HEK293 (cell line): Measurements from ENCODE around the gene PODXL2.

Experiments used
- CTCF ChIP-seq: fragments of 450-650 bp; formaldehyde crosslinking; IDR thresholded peaks from 2 replicates; pipeline ENCODE4 v1.5.1; 2016; ENCODE audit warnings: missing biosample characterization, missing genetic modification characterization
- PATZ1 ChIP-seq: fragments of 450-650 bp; formaldehyde crosslinking; IDR thresholded peaks from 2 replicates; pipeline ENCODE4 v1.5.1; 2016; ENCODE audit warnings: missing biosample characterization, missing genetic modification characterization
- REST ChIP-seq: fragments of 450-650 bp; formaldehyde crosslinking; IDR thresholded peaks from 2 replicates; pipeline ENCODE4 v1.5.1; 2016; ENCODE audit warnings: missing biosample characterization, missing genetic modification characterization
- ZNF292 ChIP-seq: fragments of 450-650 bp; formaldehyde crosslinking; IDR thresholded peaks from 2 replicates; pipeline ENCODE4 v1.5.1; 2016; ENCODE audit warnings: low read depth, missing biosample characterization, missing genetic modification characterization, borderline replicate concordance
- ZNF366 ChIP-seq: fragments of 450-650 bp; formaldehyde crosslinking; conservative IDR thresholded peaks from 2 replicates; pipeline ENCODE4 v1.5.1; 2016; ENCODE audit warnings: missing biosample characterization, missing genetic modification characterization
- ZNF426 ChIP-seq: fragments of 450-650 bp; formaldehyde crosslinking; IDR thresholded peaks from 2 replicates; pipeline ENCODE4 v1.5.1; 2017; ENCODE audit warnings: missing biosample characterization, missing genetic modification characterization, mild to moderate bottlenecking, inconsistent platforms, moderate library complexity
- ZNF639 ChIP-seq: fragments of 450-650 bp; formaldehyde crosslinking; IDR thresholded peaks from 2 replicates; pipeline ENCODE4 v1.5.1; 2016; ENCODE audit warnings: missing biosample characterization, missing genetic modification characterization
- ZNF654 ChIP-seq: fragments of 450-650 bp; formaldehyde crosslinking; IDR thresholded peaks from 2 replicates; pipeline ENCODE4 v1.5.1; 2016; ENCODE audit warnings: low read depth, missing biosample characterization, missing genetic modification characterization
- ZNF768 ChIP-seq: fragments of 450-650 bp; formaldehyde crosslinking; IDR thresholded peaks from 2 replicates; pipeline ENCODE4 v1.5.1; 2018; ENCODE audit warnings: missing biosample characterization, mild to moderate bottlenecking, missing genetic modification characterization

- TF ChIP-seq CTCF (tag by site-specific recombination) (no peak), ZNF366 (tag by site-specific recombination) (no peak), ZNF654 (tag by site-specific recombination) (no peak), ZNF426 (no peak), ZNF292 (tag by site-specific recombination) (no peak), REST (no peak), ZNF639 (tag by site-specific recombination) (no peak), PATZ1 (no peak), ZNF768 (tag by site-specific recombination) (no peak)
Observed at GRCh38 chr3:127694467-127695215, 65.7 kb downstream of the PODXL2 start.
